SU-DHL-6 (cell line): ENCODE measurements around the gene PPP1R13B.

ENCODE experiments used
- CTCF ChIP-seq: fragments of 200-600 bp; sonication (generic); IDR thresholded peaks from one replicate; pipeline ENCODE4 v1.5.1; 2017; ENCODE audit warnings: antibody characterized with exemption, mild to moderate bottlenecking, low read length, moderate library complexity; ENCODE audit not compliant: insufficient read depth, poor library complexity, severe bottlenecking
- EZH2phosphoT487 ChIP-seq: fragments of 200-600 bp; sonication (generic), shearing (Covaris generic); conservative IDR thresholded peaks from 2 replicates; pipeline ENCODE4 v1.6.1; 2018; ENCODE audit warnings: mild to moderate bottlenecking, antibody characterized with exemption, low read length, moderate library complexity, mixed read lengths

DNA sequence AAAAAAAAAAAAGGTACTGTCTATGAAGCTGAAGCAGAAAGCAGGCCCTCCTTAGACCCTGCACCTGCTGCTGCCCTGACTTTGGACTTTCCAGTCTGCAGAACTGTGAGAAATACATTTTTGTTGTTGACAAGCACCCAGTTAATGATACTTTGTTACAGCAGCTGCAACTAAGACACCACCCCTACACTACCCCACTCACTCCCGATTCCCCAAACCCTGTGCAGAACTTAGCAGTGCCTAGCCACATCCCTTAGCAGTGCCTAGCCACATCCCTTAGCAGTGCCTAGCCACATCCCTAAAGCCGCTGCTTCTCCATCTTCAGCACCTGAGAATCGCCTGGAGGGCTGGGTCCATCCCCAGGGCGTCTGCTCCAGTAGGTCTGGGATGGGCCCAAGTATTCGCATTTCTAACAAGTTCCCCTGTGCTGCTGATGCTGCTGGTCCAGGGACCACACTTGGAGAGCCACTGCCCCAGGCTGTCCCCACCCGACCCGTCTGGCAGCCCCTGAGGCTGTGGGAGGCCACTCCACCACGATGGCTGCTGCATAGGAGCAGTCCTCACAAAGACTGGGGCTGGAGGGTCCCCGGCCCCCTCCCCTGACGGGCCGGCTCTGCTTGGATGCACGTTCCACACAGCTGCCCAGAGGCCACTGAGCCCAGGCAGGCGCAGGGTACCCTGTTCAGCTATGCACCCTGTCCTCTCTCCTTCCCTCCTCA, 10.8 kb upstream of the PPP1R13B start:
- TF ChIP-seq CTCF (no peak), EZH2phosphoT487 (no peak)
